GM12878 (cell line): ENCODE results near the gene PDGFD.

Experiments used
- CREM ChIP-seq: IDR thresholded peaks from 2 replicates; pipeline ENCODE4 v1.6.1; 2014; ENCODE audit warnings: antibody characterized with exemption, low read depth
- JUND ChIP-seq: IDR thresholded peaks from 2 replicates; pipeline ENCODE4 v1.6.1; 2012; ENCODE audit warnings: low read depth, mild to moderate bottlenecking, low read length, improper control_type of control experiment, moderate library complexity
- KDM1A ChIP-seq: fragments of 200-600 bp; sonication (generic); IDR thresholded peaks from 2 replicates; pipeline ENCODE4 v1.6.1; 2016; ENCODE audit warnings: borderline replicate concordance
- MYC ChIP-seq: IDR thresholded peaks from 2 replicates; pipeline ENCODE4 v1.6.1; 2011; ENCODE audit warnings: mild to moderate bottlenecking, low read length, moderate library complexity, inconsistent platforms; ENCODE audit not compliant: insufficient read depth, insufficient replicate concordance, insufficient read length, severe bottlenecking
- POLR2AphosphoS5 ChIP-seq: IDR thresholded peaks from 2 replicates; pipeline ENCODE4 v1.6.1; 2011; ENCODE audit warnings: mild to moderate bottlenecking, low read length, inconsistent platforms
- TF ChIP-seq, protein P1 (sequence below), 3 experiments: IDR thresholded peaks in 2 of 3; conservative IDR thresholded peaks in 1 of 3; 2 replicates each; pipeline ENCODE4 v1.5.1; 2011; ENCODE audit warnings: low read depth in 3 of 3, low read length in 3 of 3, mild to moderate bottlenecking in 3 of 3, control low read depth in 2 of 3, moderate library complexity in 2 of 3, inconsistent platforms in 1 of 3, mixed read lengths in 1 of 3; ENCODE audit not compliant: control insufficient read depth in 2 of 3, insufficient read depth in 1 of 3; ENCODE audit errors: extremely low read depth in 1 of 3

DNA sequence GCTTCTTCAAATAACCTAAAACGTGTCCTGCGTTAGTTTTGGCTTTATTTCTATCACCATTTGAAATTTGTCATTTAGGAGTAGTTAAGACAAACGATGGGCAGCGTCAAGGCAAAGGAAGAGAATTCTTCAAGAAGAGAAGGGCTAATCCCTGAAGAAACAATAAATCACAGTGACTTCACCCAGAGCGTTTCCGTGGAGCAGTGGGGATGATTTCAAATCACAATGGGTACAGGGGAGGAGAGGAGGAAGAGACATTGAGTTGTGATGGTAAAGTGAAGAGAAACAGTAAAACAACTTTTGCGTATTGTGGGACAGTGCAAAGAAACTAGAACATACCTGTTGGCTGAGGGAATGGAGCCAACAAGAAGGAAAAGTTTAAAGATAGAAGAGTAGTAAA is 9.7 kb downstream of the PDGFD start:
- TF ChIP-seq JUND, result no peak
- TF ChIP-seq POLR2AphosphoS5, result no peak
- no peak for TF ChIP-seq MYC
- TF ChIP-seq, protein P1, sequence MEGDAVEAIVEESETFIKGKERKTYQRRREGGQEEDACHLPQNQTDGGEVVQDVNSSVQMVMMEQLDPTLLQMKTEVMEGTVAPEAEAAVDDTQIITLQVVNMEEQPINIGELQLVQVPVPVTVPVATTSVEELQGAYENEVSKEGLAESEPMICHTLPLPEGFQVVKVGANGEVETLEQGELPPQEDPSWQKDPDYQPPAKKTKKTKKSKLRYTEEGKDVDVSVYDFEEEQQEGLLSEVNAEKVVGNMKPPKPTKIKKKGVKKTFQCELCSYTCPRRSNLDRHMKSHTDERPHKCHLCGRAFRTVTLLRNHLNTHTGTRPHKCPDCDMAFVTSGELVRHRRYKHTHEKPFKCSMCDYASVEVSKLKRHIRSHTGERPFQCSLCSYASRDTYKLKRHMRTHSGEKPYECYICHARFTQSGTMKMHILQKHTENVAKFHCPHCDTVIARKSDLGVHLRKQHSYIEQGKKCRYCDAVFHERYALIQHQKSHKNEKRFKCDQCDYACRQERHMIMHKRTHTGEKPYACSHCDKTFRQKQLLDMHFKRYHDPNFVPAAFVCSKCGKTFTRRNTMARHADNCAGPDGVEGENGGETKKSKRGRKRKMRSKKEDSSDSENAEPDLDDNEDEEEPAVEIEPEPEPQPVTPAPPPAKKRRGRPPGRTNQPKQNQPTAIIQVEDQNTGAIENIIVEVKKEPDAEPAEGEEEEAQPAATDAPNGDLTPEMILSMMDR (IDR thresholded peaks at IDR 0.05 in 2 of 3, conservative IDR thresholded peaks at IDR 0.05 in 1 of 3; ENCODE audit: control insufficient read depth in 2 of 3, extremely low read depth in 1 of 3, insufficient read depth in 1 of 3, low read depth in 3 of 3, low read length in 3 of 3), result no peak
- no peak for TF ChIP-seq KDM1A
- TF ChIP-seq CREM, result no peak
